ENCODE measurements around the gene NMNAT2. TPM values are rescaled to one million over a fixed set of nuclear protein-coding genes. Genes with fewer than 3 reads are reported as not detected.

NMNAT2 gene
- total RNA-seq, 1 experiment from 2014 or later, result 4.7 TPM

- Mint-ChIP-seq H3K9me3 (ENCODE audit: unreplicated experiment) (no peaks in the 10 kb centered on the region), H3K4me1 (ENCODE audit: insufficient read depth, unreplicated experiment) (peaks cover 37% of the 10 kb centered on the region), H3K36me3 (ENCODE audit: insufficient read depth, unreplicated experiment) (peaks cover 99% of the 10 kb centered on the region), H3K27ac (ENCODE audit: low read depth, unreplicated experiment) (peak overlapping the region; percentile 86), H3K27me3 (ENCODE audit: insufficient read depth, unreplicated experiment) (no peaks in the 10 kb centered on the region), H3K4me3 (ENCODE audit: unreplicated experiment) (no peak overlapping the region)
- BruUV-seq (replicated peaks), result no TSS peak
- intact Hi-C loops (cut with micrococcal nuclease), result no loop called here
- POLR2A ChIA-PET, result no interaction called here
- DNase-seq (ENCODE audit: unreplicated experiment), result no peak
- CTCF ChIA-PET, result interaction anchor here (0.6 to 1.0 kb wide), 3 partner anchors 10 to 33 kb away, joined by 3 to 6 read pairs (median 6); no protein-coding TSS in a partner anchor
- TF ChIP-seq CTCF (IDR thresholded peaks at IDR 0.05; ENCODE audit: unreplicated experiment), result no peak
Measured at GRCh38 chr1:183236158-183236725, 181.9 kb downstream of the NMNAT2 start.

- DNase-seq (ENCODE audit: unreplicated experiment), result no peak
- Mint-ChIP-seq H3K4me3 (ENCODE audit: unreplicated experiment) (peak overlapping the region; percentile 71), H3K9me3 (ENCODE audit: unreplicated experiment) (no peaks in the 10 kb centered on the region), H3K27me3 (ENCODE audit: insufficient read depth, unreplicated experiment) (no peaks in the 10 kb centered on the region), H3K36me3 (ENCODE audit: insufficient read depth, unreplicated experiment) (peaks cover 96% of the 10 kb centered on the region), H3K4me1 (ENCODE audit: insufficient read depth, unreplicated experiment) (peaks cover 43% of the 10 kb centered on the region), H3K27ac (ENCODE audit: low read depth, unreplicated experiment) (peak overlapping the region; percentile 86)
- ChIA-PET CTCF (interaction anchor here (0.6 to 2.0 kb wide), 41 partner anchors 9 to 515 kb away, joined by 3 to 23 read pairs (median 4); no protein-coding TSS in a partner anchor), POLR2A (interaction anchor here (0.9 to 2.1 kb wide), 19 partner anchors 7 to 273 kb away, joined by 3 to 47 read pairs (median 7); partner anchors contain the start of gene LAMC2)
- intact Hi-C loops (cut with micrococcal nuclease), result loop anchor here (2.0 kb wide), 2 partner anchors 49 to 97 kb away; partner anchors contain the start of gene LAMC2
- no TSS peak for BruUV-seq (replicated peaks)
- no peak for TF ChIP-seq CTCF (IDR thresholded peaks at IDR 0.05; ENCODE audit: unreplicated experiment)
Measured at GRCh38 chr1:183235503-183235902, 182.7 kb downstream of the NMNAT2 start.

GRCh38 chr1:183234660-183235476, 183.3 kb downstream of the NMNAT2 start:
- ChIA-PET CTCF (interaction anchor here (0.5 to 2.0 kb wide), 55 partner anchors 9 to 1188 kb away, joined by 3 to 23 read pairs (median 4); partner anchors contain the start of gene LAMC2), POLR2A (interaction anchor here (0.6 to 2.1 kb wide), 29 partner anchors 8 to 272 kb away, joined by 3 to 47 read pairs (median 5); partner anchors contain the start of gene LAMC2)
- DNase-seq (ENCODE audit: unreplicated experiment), result peak; percentile 100
- Mint-ChIP-seq H3K9me3 (ENCODE audit: unreplicated experiment) (no peaks in the 10 kb centered on the region), H3K4me1 (ENCODE audit: insufficient read depth, unreplicated experiment) (peaks cover 49% of the 10 kb centered on the region), H3K36me3 (ENCODE audit: insufficient read depth, unreplicated experiment) (peaks cover 96% of the 10 kb centered on the region), H3K27me3 (ENCODE audit: insufficient read depth, unreplicated experiment) (no peaks in the 10 kb centered on the region), H3K27ac (ENCODE audit: low read depth, unreplicated experiment) (peak overlapping the region; percentile 86), H3K4me3 (ENCODE audit: unreplicated experiment) (peak overlapping the region; percentile 71)
- TF ChIP-seq CTCF (IDR thresholded peaks at IDR 0.05; ENCODE audit: unreplicated experiment), result peak; percentile 83
- no TSS peak for BruUV-seq (replicated peaks)
- intact Hi-C loops (cut with micrococcal nuclease), result loop anchor here (1.0 to 2.0 kb wide), 10 partner anchors 33 to 388 kb away; partner anchors contain the start of gene LAMC2

GRCh38 chr1:183233113-183233512, 185.1 kb downstream of the NMNAT2 start:
- Mint-ChIP-seq H3K9me3 (ENCODE audit: unreplicated experiment) (no peaks in the 10 kb centered on the region), H3K4me1 (ENCODE audit: insufficient read depth, unreplicated experiment) (peaks cover 46% of the 10 kb centered on the region), H3K27me3 (ENCODE audit: insufficient read depth, unreplicated experiment) (no peaks in the 10 kb centered on the region), H3K4me3 (ENCODE audit: unreplicated experiment) (no peak overlapping the region), H3K36me3 (ENCODE audit: insufficient read depth, unreplicated experiment) (peaks cover 96% of the 10 kb centered on the region), H3K27ac (ENCODE audit: low read depth, unreplicated experiment) (peak overlapping the region; percentile 42)
- BruUV-seq (replicated peaks), result no TSS peak
- POLR2A ChIA-PET, result interaction anchor here (0.6 to 0.8 kb wide), 5 partner anchors 28 to 1669 kb away, joined by 3 to 4 read pairs (median 3); no protein-coding TSS in a partner anchor
- TF ChIP-seq CTCF (IDR thresholded peaks at IDR 0.05; ENCODE audit: unreplicated experiment), result no peak
- intact Hi-C loops (cut with micrococcal nuclease), result no loop called here
- CTCF ChIA-PET, result interaction anchor here (0.6 to 1.5 kb wide), 3 partner anchors 36 to 208 kb away, joined by 3 to 4 read pairs (median 3); no protein-coding TSS in a partner anchor
- DNase-seq (ENCODE audit: unreplicated experiment), result no peak

Measured in MCF 10A (cell line).